HG03135 (cell line): Measurements from ENCODE around the gene FOXQ1.

Experiments
- ATAC-seq: cut with Tn5 transposase; IDR thresholded peaks from one replicate; pipeline ENCODE4 v1.9.1; 2021; ENCODE audit warnings: mild to moderate bottlenecking, moderate library complexity; ENCODE audit not compliant: unreplicated experiment

The FOXQ1 gene

GRCh38 chr6:1290086-1290485 lies 21.8 kb upstream of the FOXQ1 start:
- no peak for ATAC-seq

- ATAC-seq: no peak
These were observed 21.1 kb upstream of the FOXQ1 start for GRCh38 chr6:1290805-1291204.

GRCh38 chr6:1291381-1291780 lies 20.5 kb upstream of the FOXQ1 start:
- no peak for ATAC-seq

- no peak for ATAC-seq
These were observed 16.5 kb upstream of the FOXQ1 start for GRCh38 chr6:1295420-1295819.

GRCh38 chr6:1296079-1296478 lies 15.8 kb upstream of the FOXQ1 start:
- no peak for ATAC-seq

GRCh38 chr6:1296542-1296941 lies 15.4 kb upstream of the FOXQ1 start:
- no peak for ATAC-seq

- ATAC-seq: no peak
These were observed 14.2 kb upstream of the FOXQ1 start for GRCh38 chr6:1297746-1298145.

GRCh38 chr6:1298768-1299167 lies 13.1 kb upstream of the FOXQ1 start:
- no peak for ATAC-seq

GRCh38 chr6:1306133-1306532 lies 5.8 kb upstream of the FOXQ1 start:
- no peak for ATAC-seq

- ATAC-seq: no peak
These were observed 2.5 kb upstream of the FOXQ1 start for GRCh38 chr6:1309366-1309765.

GRCh38 chr6:1310628-1311399 lies 1.1 kb upstream of the FOXQ1 start:
- no peak for ATAC-seq

GRCh38 chr6:1312203-1312472 lies 240 bp downstream of the FOXQ1 start:
- no peak for ATAC-seq

- no peak for ATAC-seq
These were observed 822 bp downstream of the FOXQ1 start for GRCh38 chr6:1312473-1313367.

GRCh38 chr6:1313384-1313766 lies 1.5 kb downstream of the FOXQ1 start:
- ATAC-seq: no peak

- no peak for ATAC-seq
These were observed 2.0 kb downstream of the FOXQ1 start for GRCh38 chr6:1313767-1314503.

- ATAC-seq: no peak
These were observed 2.7 kb downstream of the FOXQ1 start for GRCh38 chr6:1314617-1315016.

- no peak for ATAC-seq
These were observed 3.3 kb downstream of the FOXQ1 start for GRCh38 chr6:1315201-1315559.

GRCh38 chr6:1315560-1316386 lies 3.9 kb downstream of the FOXQ1 start:
- ATAC-seq: no peak

GRCh38 chr6:1316489-1316971 lies 4.6 kb downstream of the FOXQ1 start:
- ATAC-seq: no peak

- ATAC-seq: no peak
These were observed 5.5 kb downstream of the FOXQ1 start for GRCh38 chr6:1317302-1317815.

- no peak for ATAC-seq
These were observed 6.1 kb downstream of the FOXQ1 start for GRCh38 chr6:1318036-1318435.
